Stimulated activated effector memory CD8-positive, alpha-beta T cell treated with anti-CD3 and anti-CD28 coated beads, Interleukin-12 subunit alpha, Interleukin-12 subunit beta, amount 100 ng/mL, for 72 hours (primary cell): ENCODE data around the gene AFF3.

Source experiments
- ATAC-seq: fragments of 150-1000 bp; cut with Tn5 transposase; 2 replicates; pipeline ENCODE4 v1.10.0; 2021
- DNase-seq, 2 donors: peaks; one replicate each; pipeline ENCODE4 v3.0.0; 2021 to 2022; ENCODE audit warnings: low spot score in 2 of 2
- H3K27ac Mint-ChIP-seq: one replicate; pipeline ENCODE4 v1.8.0; 2022; ENCODE audit warnings: mild to moderate bottlenecking, mixed read lengths
- H3K36me3 Mint-ChIP-seq: one replicate; pipeline ENCODE4 v1.8.0; 2022; ENCODE audit warnings: mild to moderate bottlenecking, mixed read lengths
- H3K4me1 Mint-ChIP-seq: one replicate; pipeline ENCODE4 v1.8.0; 2022; ENCODE audit warnings: mixed read lengths
- H3K4me3 Mint-ChIP-seq: one replicate; pipeline ENCODE4 v1.8.0; 2022; ENCODE audit warnings: mild to moderate bottlenecking, mixed read lengths
- H3K9me3 Mint-ChIP-seq: one replicate; pipeline ENCODE4 v1.8.0; 2022; ENCODE audit warnings: mixed read lengths

AFF3 gene

GRCh38 chr2:99921903-99922302 lies 220.5 kb downstream of the AFF3 start:
- ATAC-seq: no peak
- Mint-ChIP-seq H3K4me3 (no peak overlapping the region), H3K36me3 (no peaks in the 10 kb centered on the region), H3K4me1 (no peaks in the 10 kb centered on the region), H3K9me3 (no peaks in the 10 kb centered on the region), H3K27ac (no peak overlapping the region)
- no peak for DNase-seq

- Mint-ChIP-seq H3K27ac (no peak overlapping the region), H3K4me3 (no peak overlapping the region), H3K36me3 (no peaks in the 10 kb centered on the region), H3K9me3 (no peaks in the 10 kb centered on the region), H3K4me1 (no peaks in the 10 kb centered on the region)
- DNase-seq (no peak), ATAC-seq (no peak)
These were observed 224.0 kb downstream of the AFF3 start for GRCh38 chr2:99918389-99918788.

GRCh38 chr2:99915108-99915675 lies 227.2 kb downstream of the AFF3 start:
- no peaks in the 10 kb centered on the region for H3K36me3 Mint-ChIP-seq
- no peak overlapping the region for H3K4me3 Mint-ChIP-seq
- no peak overlapping the region for H3K27ac Mint-ChIP-seq
- no peaks in the 10 kb centered on the region for H3K4me1 Mint-ChIP-seq
- no peak for ATAC-seq
- H3K9me3 Mint-ChIP-seq: no peaks in the 10 kb centered on the region
- DNase-seq: no peak

GRCh38 chr2:99911736-99912135 lies 230.7 kb downstream of the AFF3 start:
- H3K27ac Mint-ChIP-seq: no peak overlapping the region

GRCh38 chr2:99910902-99911301 lies 231.5 kb downstream of the AFF3 start:
- ATAC-seq (no peak), DNase-seq (no peak)
- Mint-ChIP-seq H3K27ac (no peak overlapping the region), H3K4me3 (no peak overlapping the region), H3K9me3 (no peaks in the 10 kb centered on the region), H3K4me1 (no peaks in the 10 kb centered on the region), H3K36me3 (no peaks in the 10 kb centered on the region)

More at GRCh38 chr2:99911736-99912135, 230.7 kb downstream of the AFF3 start:
- DNase-seq (no peak), ATAC-seq (no peak)
- no peaks in the 10 kb centered on the region for H3K36me3 Mint-ChIP-seq
- no peak overlapping the region for H3K4me3 Mint-ChIP-seq
- H3K9me3 Mint-ChIP-seq: no peaks in the 10 kb centered on the region
- H3K4me1 Mint-ChIP-seq: no peaks in the 10 kb centered on the region

GRCh38 chr2:99905636-99906035 lies 236.8 kb downstream of the AFF3 start:
- no peak for ATAC-seq
- Mint-ChIP-seq H3K27ac (no peak overlapping the region), H3K9me3 (no peaks in the 10 kb centered on the region), H3K4me3 (no peak overlapping the region), H3K36me3 (no peaks in the 10 kb centered on the region), H3K4me1 (no peaks in the 10 kb centered on the region)
- DNase-seq: no peak

GRCh38 chr2:99905025-99905424 lies 237.4 kb downstream of the AFF3 start:
- no peak overlapping the region for H3K4me3 Mint-ChIP-seq
- no peak for ATAC-seq
- H3K4me1 Mint-ChIP-seq: no peaks in the 10 kb centered on the region
- no peaks in the 10 kb centered on the region for H3K9me3 Mint-ChIP-seq
- no peak for DNase-seq
- H3K36me3 Mint-ChIP-seq: no peaks in the 10 kb centered on the region
- no peak overlapping the region for H3K27ac Mint-ChIP-seq

- H3K27ac Mint-ChIP-seq: no peak overlapping the region
- DNase-seq (no peak), ATAC-seq (no peak)
- H3K4me1 Mint-ChIP-seq: no peaks in the 10 kb centered on the region
- no peaks in the 10 kb centered on the region for H3K9me3 Mint-ChIP-seq
- no peak overlapping the region for H3K4me3 Mint-ChIP-seq
- no peaks in the 10 kb centered on the region for H3K36me3 Mint-ChIP-seq
These were observed 238.4 kb downstream of the AFF3 start for GRCh38 chr2:99903981-99904380.

- DNase-seq: no peak
- Mint-ChIP-seq H3K4me1 (no peaks in the 10 kb centered on the region), H3K4me3 (no peak overlapping the region), H3K36me3 (no peaks in the 10 kb centered on the region), H3K27ac (no peak overlapping the region), H3K9me3 (no peaks in the 10 kb centered on the region)
- ATAC-seq: no peak
These were observed 241.8 kb downstream of the AFF3 start for GRCh38 chr2:99900556-99900955.

GRCh38 chr2:99899882-99900281 lies 242.5 kb downstream of the AFF3 start:
- H3K36me3 Mint-ChIP-seq: no peaks in the 10 kb centered on the region
- no peak for ATAC-seq
- no peak overlapping the region for H3K4me3 Mint-ChIP-seq
- H3K27ac Mint-ChIP-seq: no peak overlapping the region
- no peak for DNase-seq
- no peaks in the 10 kb centered on the region for H3K4me1 Mint-ChIP-seq
- no peaks in the 10 kb centered on the region for H3K9me3 Mint-ChIP-seq

GRCh38 chr2:99899058-99899855 lies 243.1 kb downstream of the AFF3 start:
- Mint-ChIP-seq H3K4me3 (no peak overlapping the region), H3K36me3 (no peaks in the 10 kb centered on the region), H3K9me3 (no peaks in the 10 kb centered on the region), H3K27ac (no peak overlapping the region), H3K4me1 (no peaks in the 10 kb centered on the region)
- ATAC-seq (no peak), DNase-seq (no peak)

GRCh38 chr2:99898336-99899048 lies 243.9 kb downstream of the AFF3 start:
- H3K36me3 Mint-ChIP-seq: no peaks in the 10 kb centered on the region
- ATAC-seq: no peak
- no peaks in the 10 kb centered on the region for H3K9me3 Mint-ChIP-seq
- H3K4me3 Mint-ChIP-seq: no peak overlapping the region
- H3K4me1 Mint-ChIP-seq: no peaks in the 10 kb centered on the region
- DNase-seq: no peak
- H3K27ac Mint-ChIP-seq: no peak overlapping the region

- Mint-ChIP-seq H3K4me3 (no peak overlapping the region), H3K27ac (no peak overlapping the region), H3K36me3 (no peaks in the 10 kb centered on the region), H3K9me3 (no peaks in the 10 kb centered on the region), H3K4me1 (no peaks in the 10 kb centered on the region)
- DNase-seq (no peak), ATAC-seq (no peak)
These were observed 251.0 kb downstream of the AFF3 start for GRCh38 chr2:99891428-99891780.

- Mint-ChIP-seq H3K27ac (no peak overlapping the region), H3K9me3 (no peaks in the 10 kb centered on the region), H3K36me3 (no peaks in the 10 kb centered on the region), H3K4me3 (no peak overlapping the region), H3K4me1 (no peaks in the 10 kb centered on the region)
- DNase-seq: no peak
- peak; percentile 42 for ATAC-seq
These were observed 251.6 kb downstream of the AFF3 start for GRCh38 chr2:99890568-99891427.

GRCh38 chr2:99888617-99889016 lies 253.8 kb downstream of the AFF3 start:
- H3K9me3 Mint-ChIP-seq: no peaks in the 10 kb centered on the region
- no peak overlapping the region for H3K4me3 Mint-ChIP-seq
- ATAC-seq (no peak), DNase-seq (no peak)
- no peaks in the 10 kb centered on the region for H3K4me1 Mint-ChIP-seq
- H3K27ac Mint-ChIP-seq: no peak overlapping the region
- H3K36me3 Mint-ChIP-seq: no peaks in the 10 kb centered on the region
